ENCODE results near the gene RNASEH1.

DNA sequence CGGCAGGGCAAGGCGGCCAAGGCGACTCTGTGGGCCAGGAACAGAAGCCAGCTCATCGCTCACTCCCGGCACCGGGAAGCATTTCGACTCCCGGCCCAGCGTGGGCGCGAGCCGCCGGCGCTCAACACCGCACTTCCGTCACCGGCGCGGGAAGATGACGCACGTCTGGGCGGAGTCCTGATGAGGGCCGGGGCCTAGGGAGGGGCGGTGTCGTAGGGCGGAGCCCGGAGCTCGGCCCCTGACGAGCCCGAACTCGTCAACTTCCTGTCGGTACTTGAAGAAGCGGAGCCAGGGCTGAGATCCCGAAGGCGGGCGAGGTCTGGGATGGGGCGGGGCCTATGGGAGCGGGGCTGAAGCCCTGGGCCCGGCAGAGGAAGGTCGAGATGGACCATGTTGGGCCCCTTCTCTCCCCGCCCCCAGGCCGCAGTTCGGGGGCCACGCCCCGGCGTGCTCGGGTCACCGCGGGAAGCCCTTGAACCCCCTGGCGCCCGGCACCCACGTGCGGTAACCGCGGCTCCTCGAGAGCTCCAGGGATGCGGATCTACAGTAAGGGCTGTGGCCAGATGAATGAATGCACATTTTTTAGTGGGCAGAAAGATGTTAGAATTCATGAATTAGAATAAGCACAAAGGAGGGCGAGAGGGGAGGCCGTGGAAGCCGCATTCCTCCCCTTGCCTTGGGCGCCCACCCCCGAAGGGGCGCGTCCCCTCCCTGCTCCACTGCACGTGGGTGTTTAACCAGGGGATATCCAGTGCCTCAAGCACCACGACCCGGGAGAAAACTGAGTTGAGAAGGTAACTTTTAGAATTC is at the start of gene RNASEH1:
- TF ChIP-seq, protein P1, sequence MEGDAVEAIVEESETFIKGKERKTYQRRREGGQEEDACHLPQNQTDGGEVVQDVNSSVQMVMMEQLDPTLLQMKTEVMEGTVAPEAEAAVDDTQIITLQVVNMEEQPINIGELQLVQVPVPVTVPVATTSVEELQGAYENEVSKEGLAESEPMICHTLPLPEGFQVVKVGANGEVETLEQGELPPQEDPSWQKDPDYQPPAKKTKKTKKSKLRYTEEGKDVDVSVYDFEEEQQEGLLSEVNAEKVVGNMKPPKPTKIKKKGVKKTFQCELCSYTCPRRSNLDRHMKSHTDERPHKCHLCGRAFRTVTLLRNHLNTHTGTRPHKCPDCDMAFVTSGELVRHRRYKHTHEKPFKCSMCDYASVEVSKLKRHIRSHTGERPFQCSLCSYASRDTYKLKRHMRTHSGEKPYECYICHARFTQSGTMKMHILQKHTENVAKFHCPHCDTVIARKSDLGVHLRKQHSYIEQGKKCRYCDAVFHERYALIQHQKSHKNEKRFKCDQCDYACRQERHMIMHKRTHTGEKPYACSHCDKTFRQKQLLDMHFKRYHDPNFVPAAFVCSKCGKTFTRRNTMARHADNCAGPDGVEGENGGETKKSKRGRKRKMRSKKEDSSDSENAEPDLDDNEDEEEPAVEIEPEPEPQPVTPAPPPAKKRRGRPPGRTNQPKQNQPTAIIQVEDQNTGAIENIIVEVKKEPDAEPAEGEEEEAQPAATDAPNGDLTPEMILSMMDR (conservative IDR thresholded peaks at IDR 0.05; ENCODE audit: low read depth, low read length) = no peak
- no peak for TF ChIP-seq EZH2 (IDR thresholded peaks at IDR 0.05; ENCODE audit: borderline replicate concordance, low read depth, low read length, poor library complexity, severe bottlenecking)
